Sigmoid colon (tissue), 7 donors: ENCODE measurements around the gene KLHL40. TPM values are rescaled to one million over a fixed set of nuclear protein-coding genes. Genes with fewer than 3 reads are reported as not detected.
A peak's percentile ranks its signal among the peaks of the same experiment; 100 is the strongest.

ENCODE experiments used
- DNase-seq: peaks from one replicate; pipeline ENCODE4 v3.0.0-alpha.2; 2019
- H3K27ac ChIP-seq, 4 donors: fragments of 200-600 bp; sonication (generic); one replicate each; pipeline ENCODE4 v1.5.1; 2016 to 2019; ENCODE audit warnings: mild to moderate bottlenecking in 1 of 4
- H3K27me3 ChIP-seq, 3 donors: fragments of 200-600 bp; sonication (generic); one replicate each; pipeline ENCODE4 v1.5.1; 2019; ENCODE audit warnings: mild to moderate bottlenecking in 1 of 3
- H3K36me3 ChIP-seq, 4 donors: fragments of 200-600 bp; sonication (generic); one replicate each; pipeline ENCODE4 v1.5.1; 2016 to 2019
- H3K4me1 ChIP-seq, 4 donors: fragments of 200-600 bp; sonication (generic); one replicate each; pipeline ENCODE4 v1.5.1; 2017 to 2019
- H3K4me3 ChIP-seq, 4 donors: fragments of 200-600 bp; sonication (generic); one replicate each; pipeline ENCODE4 v1.5.1; 2017 to 2019; ENCODE audit warnings: mild to moderate bottlenecking in 2 of 4, moderate library complexity in 1 of 4
- H3K9me3 ChIP-seq, 4 donors: fragments of 200-600 bp in 3 of 4; sonication (generic) in 3 of 4; one replicate each; pipeline versions ENCODE4 v1.5.1 to v1.6.1; 2013 to 2019
- EP300 ChIP-seq, 4 donors: sonication (generic); formaldehyde crosslinking; IDR thresholded peaks; one replicate each; pipeline ENCODE4 v1.6.1; 2017; ENCODE audit warnings: antibody characterized with exemption in 4 of 4
- POLR2A ChIP-seq, 2 donors: fragments of 450-650 bp; IDR thresholded peaks; one replicate each; pipeline ENCODE4 v1.6.1; 2016; ENCODE audit warnings: antibody characterized with exemption in 2 of 2, mild to moderate bottlenecking in 2 of 2, moderate library complexity in 2 of 2
- POLR2AphosphoS5 ChIP-seq, 4 donors: sonication (generic); formaldehyde crosslinking; IDR thresholded peaks; one replicate each; pipeline ENCODE4 v1.6.1; 2017; ENCODE audit warnings: antibody characterized with exemption in 4 of 4
- WGBS, 2 donors: extraction: QIAGEN DNeasy Blood & Tissue Kit; methylation state at CpG; one replicate each; pipeline ENCODE4 v1.1.7; 2013; 5-methylcytosine and 5-hydroxymethylcytosine counted together
- intact Hi-C: fragments of 100-400 bp; cut with DNase I; formaldehyde crosslinking; loops from one replicate; pipeline ENCODE4 v1.15.1; 2023
- polyA plus RNA-seq, 3 donors: library from polyadenylated mRNA; stranded (reverse); fragments of 200-250 nt; gene quantifications; one replicate each; pipeline ENCODE4 v1.2.3, GENCODE V29; 2013
- total RNA-seq, 4 donors: library from RNA; depleted of rRNA; stranded (reverse); fragments of >200 nt; gene quantifications; one replicate each; pipeline ENCODE4 v1.1.0, GENCODE V29; 2016
- TF ChIP-seq, protein P1 (sequence below), 4 experiments: fragments of 450-650 bp in 3 of 4; fragments of 200-600 bp in 1 of 4; IDR thresholded peaks; one replicate each; pipeline ENCODE4 v1.5.1; 2016 to 2019; ENCODE audit warnings: antibody characterized with exemption in 4 of 4, mild to moderate bottlenecking in 3 of 4, moderate library complexity in 2 of 4
- donor health status: healthy with polysubstance abuse.
- donor health status: Bipolar disorder and iron deficiency.
- donor health status: healthy.

Gene KLHL40
- total and polyA plus RNA-seq, 7 donors: under 0.01 TPM; not detected in 6

DNA sequence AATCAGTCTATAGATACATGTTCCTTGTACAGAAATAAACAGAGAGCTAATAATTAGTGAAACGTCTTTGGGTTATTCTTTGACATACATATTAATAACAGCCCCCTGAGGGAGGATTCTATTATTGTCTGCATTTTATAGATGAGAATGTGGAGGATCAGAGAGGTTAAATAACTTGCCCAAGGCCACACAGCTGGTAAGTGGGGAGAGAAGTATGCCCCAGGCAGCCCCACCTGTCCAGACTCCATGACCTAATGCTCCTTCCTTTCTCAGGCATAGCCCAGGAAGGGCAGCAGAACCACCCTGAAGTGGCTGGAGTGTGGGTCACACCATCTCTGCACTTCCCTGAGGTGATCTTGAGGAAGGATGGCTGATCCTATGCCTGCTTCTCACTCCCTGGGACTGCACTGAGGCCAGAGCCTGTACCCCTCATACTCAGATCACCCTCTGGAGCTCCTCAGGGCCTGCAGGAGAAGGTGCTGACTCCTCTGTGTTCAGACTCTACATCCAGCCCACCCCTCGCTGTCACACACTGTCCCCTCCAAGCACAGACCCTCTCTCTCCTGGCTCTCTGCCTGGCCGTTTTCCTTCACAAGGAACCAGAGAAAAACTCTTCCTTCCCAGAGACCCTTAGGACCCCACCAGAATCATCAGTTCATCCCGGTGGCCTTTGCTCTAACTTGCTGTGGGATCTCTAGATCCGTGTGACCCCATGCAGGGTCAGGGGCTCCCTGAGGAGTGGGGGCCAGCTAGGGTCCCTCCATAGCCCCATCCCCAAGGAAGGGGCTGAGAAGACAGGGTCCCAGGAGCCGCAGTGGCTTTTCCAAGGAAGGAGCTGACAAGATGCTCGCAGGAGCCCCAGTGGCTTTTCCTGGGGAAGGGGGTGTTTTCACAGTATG, 21.6 kb downstream of the KLHL40 start:
- no peak overlapping the region for H3K27ac ChIP-seq
- 75 to 76% methylated on average over 7 of the region's 7 CpGs for WGBS, 2 donors
- no peak for TF ChIP-seq POLR2AphosphoS5 (IDR thresholded peaks at IDR 0.05)
- TF ChIP-seq, protein P1, sequence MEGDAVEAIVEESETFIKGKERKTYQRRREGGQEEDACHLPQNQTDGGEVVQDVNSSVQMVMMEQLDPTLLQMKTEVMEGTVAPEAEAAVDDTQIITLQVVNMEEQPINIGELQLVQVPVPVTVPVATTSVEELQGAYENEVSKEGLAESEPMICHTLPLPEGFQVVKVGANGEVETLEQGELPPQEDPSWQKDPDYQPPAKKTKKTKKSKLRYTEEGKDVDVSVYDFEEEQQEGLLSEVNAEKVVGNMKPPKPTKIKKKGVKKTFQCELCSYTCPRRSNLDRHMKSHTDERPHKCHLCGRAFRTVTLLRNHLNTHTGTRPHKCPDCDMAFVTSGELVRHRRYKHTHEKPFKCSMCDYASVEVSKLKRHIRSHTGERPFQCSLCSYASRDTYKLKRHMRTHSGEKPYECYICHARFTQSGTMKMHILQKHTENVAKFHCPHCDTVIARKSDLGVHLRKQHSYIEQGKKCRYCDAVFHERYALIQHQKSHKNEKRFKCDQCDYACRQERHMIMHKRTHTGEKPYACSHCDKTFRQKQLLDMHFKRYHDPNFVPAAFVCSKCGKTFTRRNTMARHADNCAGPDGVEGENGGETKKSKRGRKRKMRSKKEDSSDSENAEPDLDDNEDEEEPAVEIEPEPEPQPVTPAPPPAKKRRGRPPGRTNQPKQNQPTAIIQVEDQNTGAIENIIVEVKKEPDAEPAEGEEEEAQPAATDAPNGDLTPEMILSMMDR (IDR thresholded peaks at IDR 0.05): no peak
- TF ChIP-seq POLR2A (IDR thresholded peaks at IDR 0.05): no peak
- TF ChIP-seq EP300 (IDR thresholded peaks at IDR 0.05): no peak
- H3K4me1 ChIP-seq: no peaks in the 10 kb centered on the region
- no peaks in the 10 kb centered on the region for H3K27me3 ChIP-seq
- no peaks in the 10 kb centered on the region for H3K9me3 ChIP-seq
- intact Hi-C loops: no loop called here
- peak; percentile 40 for DNase-seq
- H3K36me3 ChIP-seq: no peaks in the 10 kb centered on the region
- H3K4me3 ChIP-seq: no peak overlapping the region

DNA sequence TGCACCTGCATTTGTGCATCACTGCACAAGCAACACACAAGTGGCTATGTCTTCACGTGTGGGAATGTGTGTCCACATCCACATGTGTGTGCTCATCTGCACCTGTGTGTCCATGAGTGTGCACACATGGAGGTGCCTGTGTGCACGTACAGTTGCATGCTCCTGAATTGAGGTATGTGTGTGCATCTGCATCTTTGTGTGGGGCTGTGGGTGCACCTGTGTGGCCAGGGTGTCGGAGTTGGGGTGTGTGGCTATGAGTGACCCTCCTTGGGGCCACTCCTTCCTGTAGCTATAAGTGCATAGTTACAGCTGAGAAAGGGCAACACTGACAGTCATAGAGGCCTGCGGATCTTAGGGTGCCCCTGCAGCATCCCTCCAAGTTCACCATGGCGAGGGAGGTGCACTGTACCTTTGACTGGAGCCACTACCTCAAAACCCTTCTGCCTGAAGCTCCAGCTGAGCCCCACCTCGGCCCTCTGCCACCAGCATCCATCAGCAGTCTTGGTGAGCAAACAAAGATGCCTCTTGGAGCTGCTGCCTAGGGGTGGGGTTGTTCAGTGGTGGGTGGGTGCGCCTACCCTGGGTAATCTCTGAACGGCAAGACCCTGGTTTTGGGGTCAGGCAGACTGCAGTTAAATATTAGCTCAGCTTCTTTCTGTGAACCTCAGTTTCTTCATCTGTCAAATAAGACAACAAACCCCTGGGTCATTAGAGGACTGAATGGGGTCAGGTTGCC, 22.5 kb downstream of the KLHL40 start:
- TF ChIP-seq, protein P1 (IDR thresholded peaks at IDR 0.05): no peak
- TF ChIP-seq POLR2A (IDR thresholded peaks at IDR 0.05) (no peak), POLR2AphosphoS5 (IDR thresholded peaks at IDR 0.05) (no peak), EP300 (IDR thresholded peaks at IDR 0.05) (no peak)
- H3K9me3 ChIP-seq: no peaks in the 10 kb centered on the region
- no peaks in the 10 kb centered on the region for H3K36me3 ChIP-seq
- H3K27ac ChIP-seq: no peak overlapping the region
- peak; percentile 30 for DNase-seq
- H3K4me3 ChIP-seq: no peak overlapping the region
- no peaks in the 10 kb centered on the region for H3K27me3 ChIP-seq
- no peaks in the 10 kb centered on the region for H3K4me1 ChIP-seq
- 67 to 78% methylated on average over 8 of the region's 8 CpGs for WGBS, 2 donors
- intact Hi-C loops: no loop called here

DNA sequence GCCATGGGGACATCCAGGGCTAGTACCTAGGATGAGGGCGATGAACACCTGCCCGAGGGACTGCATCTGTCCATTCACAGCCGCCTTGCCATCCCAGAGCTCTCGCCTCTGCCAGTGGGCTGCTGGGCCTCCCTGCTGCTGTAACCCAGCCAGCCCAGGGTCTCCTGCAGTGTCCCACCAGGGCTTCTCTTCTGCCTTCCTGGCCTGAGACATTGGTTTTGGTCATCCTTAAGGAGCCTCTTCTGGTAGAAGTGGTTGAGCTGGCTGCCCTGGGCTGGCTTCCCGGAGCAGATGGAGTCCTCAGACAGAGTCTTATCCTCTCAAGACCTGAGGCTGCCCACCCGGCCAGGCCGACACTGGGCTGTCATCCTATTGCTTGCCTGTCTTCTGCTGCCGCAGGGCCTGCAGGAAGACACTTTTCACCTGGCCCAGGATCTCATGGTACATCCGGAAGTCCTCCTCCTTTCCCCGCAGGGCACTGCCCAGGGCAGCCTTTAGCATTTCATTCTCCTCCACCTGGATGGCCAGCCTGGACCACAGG, 23.3 kb downstream of the KLHL40 start:
- H3K4me3 ChIP-seq: no peak overlapping the region
- TF ChIP-seq POLR2AphosphoS5 (IDR thresholded peaks at IDR 0.05) (no peak), EP300 (IDR thresholded peaks at IDR 0.05) (no peak), POLR2A (IDR thresholded peaks at IDR 0.05) (no peak)
- TF ChIP-seq, protein P1 (IDR thresholded peaks at IDR 0.05): no peak
- H3K4me1 ChIP-seq: no peaks in the 10 kb centered on the region
- WGBS, 2 donors: 87 to 91% methylated on average over 10 of the region's 10 CpGs
- no peaks in the 10 kb centered on the region for H3K9me3 ChIP-seq
- no peak overlapping the region for H3K27ac ChIP-seq
- DNase-seq: peak; percentile 59
- no peaks in the 10 kb centered on the region for H3K27me3 ChIP-seq
- intact Hi-C loops: no loop called here
- no peaks in the 10 kb centered on the region for H3K36me3 ChIP-seq

DNA sequence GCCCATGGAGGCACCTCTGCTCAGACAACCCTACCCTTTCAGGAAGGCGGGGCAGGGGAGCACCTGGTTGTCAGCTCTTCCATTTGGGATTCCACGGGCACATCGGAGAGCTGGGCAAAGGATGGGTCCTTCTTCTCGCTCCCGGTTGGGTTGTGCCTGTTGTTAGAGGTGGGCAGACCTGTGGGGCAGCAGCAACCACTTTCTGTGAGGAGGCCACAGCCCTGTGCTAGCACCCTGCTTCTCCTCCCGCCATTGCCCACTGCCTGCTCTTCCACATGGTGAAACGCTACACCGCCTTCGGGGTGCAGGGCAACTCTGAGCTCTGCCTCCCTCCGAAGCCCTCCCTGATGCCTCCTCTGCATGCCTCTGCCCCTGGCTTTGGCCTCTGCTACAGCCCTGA, 24.3 kb downstream of the KLHL40 start:
- Histone ChIP-seq H3K27ac (no peak overlapping the region), H3K9me3 (no peaks in the 10 kb centered on the region), H3K27me3 (no peaks in the 10 kb centered on the region), H3K36me3 (no peaks in the 10 kb centered on the region), H3K4me3 (no peak overlapping the region), H3K4me1 (no peaks in the 10 kb centered on the region)
- peak; percentile 30 for DNase-seq
- WGBS, 2 donors: 93 to 94% methylated on average over 10 of the region's 10 CpGs
- TF ChIP-seq EP300 (IDR thresholded peaks at IDR 0.05) (no peak), POLR2A (IDR thresholded peaks at IDR 0.05) (no peak), POLR2AphosphoS5 (IDR thresholded peaks at IDR 0.05) (no peak)
- TF ChIP-seq, protein P1 (IDR thresholded peaks at IDR 0.05): no peak
- intact Hi-C loops: no loop called here
